SK-N-SH (cell line): ENCODE results near the gene SRA1. TPM values are rescaled to one million over a fixed set of nuclear protein-coding genes. Genes with fewer than 3 reads are reported as not detected.

Source experiments
- CTCF ChIA-PET: fragments of 300-600, 350-600 bp; formaldehyde crosslinking; extraction: SDS; loops from one replicate; lab custom pipeline; 2021; lab: Yijun Ruan, JAX
- POLR2A ChIA-PET: fragments of 350-600 bp; sonication (Branson Sonifier 250); formaldehyde crosslinking; extraction: SDS; loops from one replicate; lab custom pipeline; 2020; ENCODE audit warnings: antibody characterized with exemption, inconsistent platforms; lab: Yijun Ruan, JAX
- DNase-seq: peaks from one replicate; pipeline ENCODE4 v3.0.0; 2012
- H2AFZ ChIP-seq: fragments of 200-600 bp; sonication (generic); 2 replicates; pipeline ENCODE4 v1.8.1; 2016; ENCODE audit warnings: antibody characterized with exemption, mild to moderate bottlenecking, low read depth
- H3F3A ChIP-seq: fragments of 200-600 bp; sonication (generic); replicated peaks from 2 replicates; pipeline ENCODE3; 2016; ENCODE audit warnings: antibody characterized with exemption, mild to moderate bottlenecking; ENCODE audit not compliant: insufficient read depth
- H3K27ac ChIP-seq, 2 experiments: fragments of 200-500 bp in 1 of 2; fragments of 200-600 bp in 1 of 2; sonication (Bioruptor generic) in 1 of 2; sonication (generic), shearing (Covaris generic) in 1 of 2; 2 replicates each; pipeline versions ENCODE4 v1.5.1 to v1.6.1; 2014 to 2016; ENCODE audit warnings: low read depth in 2 of 2, inconsistent platforms in 1 of 2, low read length in 1 of 2, mild to moderate bottlenecking in 1 of 2, mixed read lengths in 1 of 2
- H3K27me3 ChIP-seq: fragments of 200-600 bp; sonication (generic), shearing (Covaris generic); 2 replicates; pipeline ENCODE4 v1.6.1; 2016; ENCODE audit warnings: mixed run types; ENCODE audit not compliant: insufficient read depth
- H3K36me3 ChIP-seq, 2 experiments: fragments of 200-500 bp in 1 of 2; fragments of 200-600 bp in 1 of 2; sonication (Bioruptor generic) in 1 of 2; sonication (generic) in 1 of 2; replicated peaks in 1 of 2; 2 replicates each; pipeline versions ENCODE3 to v1.5.1; 2014 to 2016; ENCODE audit warnings: low read length in 1 of 2, mild to moderate bottlenecking in 1 of 2; ENCODE audit not compliant: insufficient read depth in 2 of 2, control insufficient read depth in 1 of 2
- H3K4me1 ChIP-seq, 2 experiments: fragments of 200-500 bp in 1 of 2; fragments of 200-600 bp in 1 of 2; sonication (Bioruptor generic) in 1 of 2; sonication (generic), shearing (Covaris generic) in 1 of 2; 2 replicates each; pipeline versions ENCODE4 v1.5.1 to v1.6.1; 2014 to 2016; ENCODE audit warnings: low read depth in 1 of 2, low read length in 1 of 2, mixed run types in 1 of 2; ENCODE audit not compliant: insufficient read depth in 2 of 2, control insufficient read depth in 1 of 2
- H3K4me2 ChIP-seq: fragments of 200-600 bp; sonication (generic), shearing (Covaris generic); 2 replicates; pipeline ENCODE4 v1.6.1; 2017; ENCODE audit warnings: mixed run types
- H3K4me3 ChIP-seq, 2 experiments: fragments of 200-500 bp in 1 of 2; fragments of 200-600 bp in 1 of 2; sonication (Bioruptor generic) in 1 of 2; sonication (generic), shearing (Covaris generic) in 1 of 2; 2 replicates each; pipeline versions ENCODE4 v1.5.1 to v1.8.1; 2014 to 2016; ENCODE audit warnings: low read depth in 2 of 2, inconsistent platforms in 1 of 2, low read length in 1 of 2, mild to moderate bottlenecking in 1 of 2, mixed read lengths in 1 of 2, moderate library complexity in 1 of 2
- H3K79me2 ChIP-seq: fragments of 200-600 bp; sonication (generic); 2 replicates; pipeline ENCODE4 v1.8.1; 2017; ENCODE audit warnings: mild to moderate bottlenecking; ENCODE audit not compliant: insufficient read depth
- H3K9ac ChIP-seq: fragments of 200-600 bp; sonication (generic); 2 replicates; pipeline ENCODE4 v1.6.1; 2017; ENCODE audit warnings: mixed run types
- H3K9me2 ChIP-seq: fragments of 200-600 bp; sonication (generic); 2 replicates; pipeline ENCODE4 v1.6.1; 2017; ENCODE audit warnings: mixed run types
- H3K9me3 ChIP-seq: fragments of 200-600 bp; sonication (generic); 2 replicates; pipeline ENCODE4 v1.6.1; 2017; ENCODE audit warnings: mixed run types, mild to moderate bottlenecking, moderate library complexity
- H4K20me1 ChIP-seq: fragments of 200-600 bp; sonication (generic); 2 replicates; pipeline ENCODE4 v1.6.1; 2017; ENCODE audit warnings: mild to moderate bottlenecking, mixed run types; ENCODE audit not compliant: insufficient read depth
- CHD2 ChIP-seq: fragments of 150-350 bp; IDR thresholded peaks from 2 replicates; pipeline ENCODE4 v1.6.1; 2018; ENCODE audit warnings: low read length; ENCODE audit not compliant: partially characterized antibody
- ELF1 ChIP-seq: IDR thresholded peaks from 2 replicates; pipeline ENCODE4 v1.4.0; 2012
- EP300 ChIP-seq, 2 experiments: IDR thresholded peaks; 2 replicates each; pipeline versions ENCODE4 v1.4.0 to v1.6.1; 2012; ENCODE audit warnings: borderline replicate concordance in 1 of 2, low read depth in 1 of 2, low read length in 1 of 2
- FOXJ3 ChIP-seq: sonication (generic); formaldehyde crosslinking; IDR thresholded peaks from 2 replicates; pipeline ENCODE4 v1.5.1; 2020; ENCODE audit warnings: mild to moderate bottlenecking, missing genetic modification reagents
- GABPA ChIP-seq: IDR thresholded peaks from 2 replicates; pipeline ENCODE4 v1.4.0; 2012; ENCODE audit warnings: low read depth, mild to moderate bottlenecking
- JUND ChIP-seq: IDR thresholded peaks from 2 replicates; pipeline ENCODE4 v1.4.0; 2012
- MEF2A ChIP-seq: IDR thresholded peaks from 2 replicates; pipeline ENCODE4 v1.4.0; 2012; ENCODE audit warnings: low read depth, borderline replicate concordance
- MXI1 ChIP-seq: IDR thresholded peaks from 2 replicates; pipeline ENCODE4 v1.6.1; 2012; ENCODE audit warnings: mild to moderate bottlenecking, low read depth, low read length, improper control_type of control experiment
- NFIC ChIP-seq: IDR thresholded peaks from 2 replicates; pipeline ENCODE4 v1.4.0; 2012; ENCODE audit warnings: borderline replicate concordance
- RCOR1 ChIP-seq: fragments of 150-350 bp; IDR thresholded peaks from 2 replicates; pipeline ENCODE4 v1.6.1; 2017; ENCODE audit warnings: antibody characterized with exemption, low read length
- RFX5 ChIP-seq: IDR thresholded peaks from 2 replicates; pipeline ENCODE4 v1.6.1; 2012; ENCODE audit warnings: mild to moderate bottlenecking, improper control_type of control experiment, low read length
- SIN3A ChIP-seq: IDR thresholded peaks from 2 replicates; pipeline ENCODE4 v1.6.1; 2012; ENCODE audit warnings: low read depth, mild to moderate bottlenecking, low read length, moderate library complexity, borderline replicate concordance
- YY1 ChIP-seq: IDR thresholded peaks from 2 replicates; pipeline ENCODE4 v1.4.0; 2012; ENCODE audit warnings: low read depth, mild to moderate bottlenecking
- WGBS: methylation state at CpG from one replicate; pipeline ENCODE4 v1.1.6; 2017; ENCODE audit warnings: low lambda C conversion rate; 5-methylcytosine and 5-hydroxymethylcytosine counted together
- polyA plus RNA-seq, 3 experiments: library from polyadenylated mRNA; depleted of rRNA; stranded (reverse); fragments of >200 nt; gene quantifications; 2 replicates each; pipeline ENCODE4 v1.2.3, GENCODE V29; 2012
- TF ChIP-seq, protein P1 (sequence below): fragments of 150-350 bp; IDR thresholded peaks from 2 replicates; pipeline ENCODE4 v1.6.1; 2017; ENCODE audit warnings: antibody characterized with exemption, low read length, low read depth, borderline replicate concordance
- TF ChIP-seq, protein P2 (sequence below): IDR thresholded peaks from 2 replicates; pipeline ENCODE4 v1.4.0; 2012; ENCODE audit warnings: low read depth
- TF ChIP-seq, protein P3 (sequence below): fragments of 200-600 bp; sonication (generic); IDR thresholded peaks from 2 replicates; pipeline ENCODE4 v1.6.1; 2017; ENCODE audit warnings: antibody characterized with exemption, mild to moderate bottlenecking, moderate library complexity
- TF ChIP-seq, protein P4 (sequence below): fragments of 150-350 bp; IDR thresholded peaks from 2 replicates; pipeline ENCODE4 v1.6.1; 2016; ENCODE audit warnings: mild to moderate bottlenecking, low read depth, low read length

Gene SRA1
- polyA plus RNA-seq, 1 of the 3 experiments (the other 2 are of a cell fraction) = 35.9 TPM

DNA sequence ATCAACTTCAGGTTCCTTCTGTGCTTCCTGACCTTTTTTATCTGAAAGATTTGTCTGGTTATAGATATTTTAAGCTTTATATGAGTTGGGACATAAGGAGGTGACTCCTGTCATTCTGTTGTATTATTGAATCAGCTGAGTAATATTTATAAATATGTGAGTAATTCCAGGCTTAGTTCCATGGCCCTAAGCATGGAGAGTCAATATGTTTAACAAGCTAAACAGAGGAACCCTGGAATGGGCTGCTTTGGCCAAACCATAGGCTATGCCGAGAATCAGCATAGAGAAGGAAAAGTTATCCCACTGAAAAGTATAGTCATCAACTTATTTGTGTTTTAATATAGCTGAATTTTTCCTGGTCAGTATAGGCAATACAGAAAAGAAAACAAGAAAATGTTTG is 17.0 kb downstream of the SRA1 start:
- Histone ChIP-seq H3K4me1 (no peaks in the 10 kb centered on the region), H3K4me2 (no peak overlapping the region), H3K27ac (no peak overlapping the region), H3K36me3 (peaks cover 58 to 79% of the 10 kb centered on the region in 2 experiments), H2AFZ (no peak overlapping the region), H4K20me1 (no peaks in the 10 kb centered on the region), H3K4me3 (no peak overlapping the region), H3K27me3 (no peaks in the 10 kb centered on the region), H3K9me2 (no peaks in the 10 kb centered on the region), H3F3A (peaks cover 13% of the 10 kb centered on the region), H3K9me3 (no peaks in the 10 kb centered on the region), H3K79me2 (peaks cover 11% of the 10 kb centered on the region; the same call in 1 of the 2 replicates), H3K9ac (no peak overlapping the region)
- POLR2A ChIA-PET = no interaction called here
- 96% methylated on average over 1 of the region's 1 CpG for WGBS
- no peak for DNase-seq
- CTCF ChIA-PET = interaction anchor here (0.9 kb wide), 2 partner anchors 174 to 301 kb away, joined by 3 to 4 read pairs; no protein-coding TSS in a partner anchor
- no peak for TF ChIP-seq NFIC
- no peak for TF ChIP-seq MEF2A
- TF ChIP-seq GABPA = no peak
- TF ChIP-seq, protein P1, sequence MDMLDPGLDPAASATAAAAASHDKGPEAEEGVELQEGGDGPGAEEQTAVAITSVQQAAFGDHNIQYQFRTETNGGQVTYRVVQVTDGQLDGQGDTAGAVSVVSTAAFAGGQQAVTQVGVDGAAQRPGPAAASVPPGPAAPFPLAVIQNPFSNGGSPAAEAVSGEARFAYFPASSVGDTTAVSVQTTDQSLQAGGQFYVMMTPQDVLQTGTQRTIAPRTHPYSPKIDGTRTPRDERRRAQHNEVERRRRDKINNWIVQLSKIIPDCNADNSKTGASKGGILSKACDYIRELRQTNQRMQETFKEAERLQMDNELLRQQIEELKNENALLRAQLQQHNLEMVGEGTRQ = no peak
- TF ChIP-seq ELF1 = no peak
- no peak for TF ChIP-seq EP300 (IDR thresholded peaks at IDR 0.05; ENCODE audit: borderline replicate concordance in 1 of 2, low read depth in 1 of 2, low read length in 1 of 2)
- TF ChIP-seq, protein P2, sequence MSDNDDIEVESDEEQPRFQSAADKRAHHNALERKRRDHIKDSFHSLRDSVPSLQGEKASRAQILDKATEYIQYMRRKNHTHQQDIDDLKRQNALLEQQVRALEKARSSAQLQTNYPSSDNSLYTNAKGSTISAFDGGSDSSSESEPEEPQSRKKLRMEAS = no peak
- no peak for TF ChIP-seq MXI1
- TF ChIP-seq, protein P3, sequence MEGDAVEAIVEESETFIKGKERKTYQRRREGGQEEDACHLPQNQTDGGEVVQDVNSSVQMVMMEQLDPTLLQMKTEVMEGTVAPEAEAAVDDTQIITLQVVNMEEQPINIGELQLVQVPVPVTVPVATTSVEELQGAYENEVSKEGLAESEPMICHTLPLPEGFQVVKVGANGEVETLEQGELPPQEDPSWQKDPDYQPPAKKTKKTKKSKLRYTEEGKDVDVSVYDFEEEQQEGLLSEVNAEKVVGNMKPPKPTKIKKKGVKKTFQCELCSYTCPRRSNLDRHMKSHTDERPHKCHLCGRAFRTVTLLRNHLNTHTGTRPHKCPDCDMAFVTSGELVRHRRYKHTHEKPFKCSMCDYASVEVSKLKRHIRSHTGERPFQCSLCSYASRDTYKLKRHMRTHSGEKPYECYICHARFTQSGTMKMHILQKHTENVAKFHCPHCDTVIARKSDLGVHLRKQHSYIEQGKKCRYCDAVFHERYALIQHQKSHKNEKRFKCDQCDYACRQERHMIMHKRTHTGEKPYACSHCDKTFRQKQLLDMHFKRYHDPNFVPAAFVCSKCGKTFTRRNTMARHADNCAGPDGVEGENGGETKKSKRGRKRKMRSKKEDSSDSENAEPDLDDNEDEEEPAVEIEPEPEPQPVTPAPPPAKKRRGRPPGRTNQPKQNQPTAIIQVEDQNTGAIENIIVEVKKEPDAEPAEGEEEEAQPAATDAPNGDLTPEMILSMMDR = no peak
- TF ChIP-seq JUND = no peak
- no peak for TF ChIP-seq FOXJ3 (CRISPR knock-in tag)
- TF ChIP-seq RCOR1 = no peak
- no peak for TF ChIP-seq YY1
- TF ChIP-seq, protein P4, sequence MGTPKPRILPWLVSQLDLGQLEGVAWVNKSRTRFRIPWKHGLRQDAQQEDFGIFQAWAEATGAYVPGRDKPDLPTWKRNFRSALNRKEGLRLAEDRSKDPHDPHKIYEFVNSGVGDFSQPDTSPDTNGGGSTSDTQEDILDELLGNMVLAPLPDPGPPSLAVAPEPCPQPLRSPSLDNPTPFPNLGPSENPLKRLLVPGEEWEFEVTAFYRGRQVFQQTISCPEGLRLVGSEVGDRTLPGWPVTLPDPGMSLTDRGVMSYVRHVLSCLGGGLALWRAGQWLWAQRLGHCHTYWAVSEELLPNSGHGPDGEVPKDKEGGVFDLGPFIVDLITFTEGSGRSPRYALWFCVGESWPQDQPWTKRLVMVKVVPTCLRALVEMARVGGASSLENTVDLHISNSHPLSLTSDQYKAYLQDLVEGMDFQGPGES = no peak
- no peak for TF ChIP-seq SIN3A
- TF ChIP-seq CHD2 = no peak
- TF ChIP-seq RFX5 = no peak
